ENCODE results near the gene P4HA1.
"Not testable (repeated sequence)": the region's sequence is repeated elsewhere in the genome, so short reads cannot be mapped to it uniquely, and the experiment has no call there.

The P4HA1 gene

DNA sequence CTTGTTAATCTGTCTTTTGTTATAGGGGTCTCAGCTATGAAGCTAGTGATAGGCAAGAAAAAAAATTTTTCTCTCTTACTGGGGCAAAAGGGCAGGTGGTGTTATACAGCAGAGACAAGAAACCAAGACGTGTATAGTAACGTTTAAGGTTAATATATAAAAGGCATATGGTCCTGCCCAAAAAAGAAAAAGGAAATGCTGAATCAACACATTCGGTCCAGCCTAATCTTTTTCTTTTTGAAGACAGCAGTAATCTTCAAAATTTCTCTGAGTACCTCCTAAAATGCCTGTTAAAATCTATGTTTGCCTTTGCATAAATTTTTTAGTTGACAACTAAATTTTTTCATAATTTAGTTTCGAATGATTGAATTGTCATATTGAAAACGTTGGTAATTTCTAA lies 54.5 kb downstream of the P4HA1 start:
- DNase-seq, result no peak

- no peak for DNase-seq
These were observed 57.0 kb downstream of the P4HA1 start for GRCh38 chr10:73039635-73040034.

- DNase-seq, result not testable (repeated sequence)
These were observed 60.4 kb downstream of the P4HA1 start for GRCh38 chr10:73036285-73036684.

GRCh38 chr10:73032536-73032935 lies 64.1 kb downstream of the P4HA1 start:
- DNase-seq, result no peak

- not testable (repeated sequence) for DNase-seq
These were observed 70.0 kb downstream of the P4HA1 start for GRCh38 chr10:73026623-73027022.

DNA sequence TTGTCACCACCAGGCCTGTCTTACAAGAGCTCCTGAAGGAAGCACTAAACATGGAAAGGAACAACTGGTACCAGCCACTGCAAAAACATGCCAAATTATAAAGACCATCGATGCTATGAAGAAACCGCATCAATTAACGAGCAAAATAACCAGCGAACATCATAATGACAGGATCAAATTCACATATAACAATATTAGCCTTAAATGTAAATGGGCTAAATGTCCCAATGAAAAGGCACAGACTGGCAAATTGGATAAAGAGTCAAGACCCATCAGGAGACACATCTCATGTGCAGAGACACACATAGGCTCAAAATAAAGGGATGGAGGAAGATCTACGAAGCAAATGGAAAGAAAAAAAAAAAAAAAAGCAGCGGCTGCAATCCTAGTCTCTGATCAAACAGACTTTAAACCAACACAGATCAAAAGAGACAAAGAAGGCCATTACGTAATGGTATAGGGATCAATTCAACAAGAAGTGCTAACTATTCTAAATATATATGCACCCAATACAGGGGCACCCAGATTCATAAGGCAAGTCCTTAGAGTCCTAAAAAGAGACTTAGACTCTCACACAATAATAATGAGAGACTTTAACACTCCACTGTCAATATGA lies 73.1 kb downstream of the P4HA1 start:
- DNase-seq, result not testable (repeated sequence)

GRCh38 chr10:73022961-73023360 lies 73.7 kb downstream of the P4HA1 start:
- not testable (repeated sequence) for DNase-seq

- not testable (repeated sequence) for DNase-seq
These were observed 75.0 kb downstream of the P4HA1 start for GRCh38 chr10:73021538-73022164.

DNA sequence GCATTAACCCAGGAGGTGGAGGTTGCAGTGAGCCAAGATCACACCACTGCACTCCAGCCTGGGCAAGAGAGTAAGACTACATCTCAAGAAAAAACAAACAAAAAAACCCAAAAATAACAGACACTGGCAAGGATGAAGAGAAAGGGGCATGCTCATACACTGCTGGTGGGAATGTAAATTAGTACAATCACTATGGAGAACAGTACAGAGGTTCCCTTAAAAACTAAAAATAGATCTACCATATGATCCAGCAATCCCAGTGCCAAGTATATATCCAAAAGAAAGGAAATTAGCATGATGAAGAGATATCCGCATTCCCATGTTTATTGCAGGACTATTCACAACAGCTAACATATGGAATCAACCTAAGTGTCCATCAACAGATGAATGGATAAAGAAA lies 75.6 kb downstream of the P4HA1 start:
- DNase-seq, result no peak

DNA sequence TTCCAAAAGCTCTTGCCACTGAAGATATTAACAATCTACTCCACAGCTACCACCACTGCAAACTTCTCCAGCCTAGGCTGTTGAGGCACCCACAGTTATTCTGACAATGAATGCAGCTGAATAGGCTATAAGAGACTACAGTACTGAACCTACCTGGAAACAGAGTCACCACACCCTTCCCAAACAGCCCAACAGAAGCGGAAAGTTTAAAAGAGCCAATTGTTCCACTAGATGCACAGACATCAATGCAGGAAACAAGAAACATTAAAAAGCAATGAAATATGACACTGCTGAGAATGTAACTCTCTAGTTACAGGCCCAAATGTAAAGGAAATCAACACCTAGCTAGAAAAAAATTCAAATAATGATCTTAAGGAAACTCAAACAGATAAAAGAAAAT lies 77.6 kb downstream of the P4HA1 start:
- DNase-seq, result no peak

- DNase-seq, result no peak
These were observed 78.0 kb downstream of the P4HA1 start for GRCh38 chr10:73018632-73019031.

DNA sequence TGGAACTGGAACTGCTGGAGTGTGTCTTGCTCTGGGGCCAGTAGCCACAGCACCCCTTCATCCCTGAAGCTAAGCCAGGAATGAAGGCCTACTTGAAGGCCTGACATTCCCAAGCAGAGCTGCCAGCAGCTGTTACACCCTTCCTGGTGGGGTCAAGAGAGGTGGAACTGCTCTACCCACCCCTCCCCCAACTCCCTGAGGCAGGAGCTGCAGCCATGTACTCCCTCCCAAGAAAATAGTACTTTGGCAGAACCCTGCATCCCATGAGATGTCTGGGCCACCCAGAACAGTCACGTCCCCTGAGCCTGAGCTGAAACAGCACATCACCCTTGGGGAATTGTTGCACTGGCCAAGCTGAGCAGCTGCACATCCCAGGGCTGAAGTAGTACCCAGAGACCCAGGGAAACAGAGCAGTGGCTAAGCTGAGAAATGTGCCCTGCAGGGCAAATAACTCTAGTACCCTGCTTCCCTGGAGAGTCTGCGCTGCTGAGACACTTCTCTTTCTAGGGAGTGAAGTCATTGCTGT lies 78.6 kb downstream of the P4HA1 start:
- DNase-seq, result no peak

DNA sequence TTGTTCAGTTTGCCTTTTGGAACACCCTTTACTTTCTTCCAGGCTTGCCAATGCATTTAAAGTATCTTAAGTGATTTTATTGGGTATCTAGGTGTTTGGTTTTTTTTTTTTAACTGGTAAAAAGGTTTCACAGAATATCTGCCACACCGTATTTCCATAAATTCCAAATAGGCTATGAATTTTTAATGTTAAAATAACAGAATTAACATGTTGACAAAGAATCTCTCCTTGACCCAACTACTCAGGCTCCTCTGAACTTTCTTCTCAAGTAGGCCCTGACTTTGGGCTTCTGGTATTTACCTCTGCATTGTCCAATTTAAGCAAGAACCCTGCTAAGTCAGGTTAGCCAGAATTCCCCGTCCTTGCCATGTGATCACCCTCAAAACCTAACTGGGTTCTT lies 80.9 kb downstream of the P4HA1 start:
- DNase-seq, result no peak

- no peak for DNase-seq
These were observed 92.8 kb downstream of the P4HA1 start for GRCh38 chr10:73003822-73004221.

DNA sequence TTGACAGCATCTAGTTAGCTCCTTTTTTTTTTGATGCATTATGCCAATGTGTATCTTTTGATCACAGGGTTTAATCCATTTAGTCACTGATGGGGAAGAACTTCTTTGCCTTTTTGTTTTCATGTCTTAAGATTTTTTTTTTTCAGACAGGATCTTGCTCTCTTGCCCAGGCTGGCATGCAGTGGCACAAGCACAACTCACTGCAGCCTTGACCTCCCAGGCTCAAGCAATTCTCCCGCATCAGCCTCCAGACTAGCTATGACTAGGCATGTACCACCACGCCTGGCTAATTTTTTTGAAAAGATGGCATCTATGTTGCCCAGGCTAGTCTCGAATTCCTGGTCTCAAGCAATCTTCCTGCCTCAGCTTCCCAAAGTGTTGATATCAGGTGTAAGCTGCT lies 95.7 kb downstream of the P4HA1 start:
- no peak for DNase-seq

- DNase-seq, result no peak
These were observed 99.6 kb downstream of the P4HA1 start for GRCh38 chr10:72997099-72997498.

DNA sequence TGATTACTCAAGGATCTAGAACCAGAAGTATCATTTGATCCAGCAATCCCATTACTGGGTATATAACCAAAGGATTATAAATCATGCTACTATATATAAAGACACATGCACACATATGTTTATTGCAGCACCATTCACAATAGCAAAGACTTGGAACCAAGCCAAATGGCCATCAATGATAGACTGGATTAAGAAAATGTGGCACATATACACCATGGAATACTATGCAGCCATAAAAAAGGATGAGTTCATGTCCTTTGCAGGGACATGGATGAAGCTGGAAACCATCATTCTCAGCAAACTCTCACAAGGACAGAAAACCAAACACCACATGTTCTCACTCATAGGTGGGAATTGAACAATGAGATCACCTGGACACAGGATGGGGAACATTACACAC lies 101.2 kb downstream of the P4HA1 start:
- not testable (repeated sequence) for DNase-seq

- not testable (repeated sequence) for DNase-seq
These were observed 106.9 kb downstream of the P4HA1 start for GRCh38 chr10:72989771-72990170.

DNA sequence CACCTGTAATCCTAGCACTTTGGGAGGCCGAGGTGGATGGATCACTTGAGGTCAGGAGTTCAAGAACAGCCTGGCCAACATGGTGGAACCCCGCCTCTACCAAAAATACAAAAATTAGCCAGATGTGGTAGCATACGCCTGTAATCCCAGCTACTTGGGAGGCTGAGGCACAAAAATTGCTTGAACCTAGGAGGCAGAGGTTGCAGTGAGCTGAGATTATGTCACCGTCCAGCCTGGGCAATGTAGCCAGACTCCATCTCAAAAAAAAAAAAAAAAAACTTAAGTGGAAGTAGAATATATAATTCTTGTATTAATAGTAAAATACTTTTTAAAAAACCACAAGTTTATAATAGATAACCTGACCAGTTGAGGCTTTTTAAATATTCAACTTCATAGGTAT lies 112.0 kb downstream of the P4HA1 start:
- not testable (repeated sequence) for DNase-seq

DNA sequence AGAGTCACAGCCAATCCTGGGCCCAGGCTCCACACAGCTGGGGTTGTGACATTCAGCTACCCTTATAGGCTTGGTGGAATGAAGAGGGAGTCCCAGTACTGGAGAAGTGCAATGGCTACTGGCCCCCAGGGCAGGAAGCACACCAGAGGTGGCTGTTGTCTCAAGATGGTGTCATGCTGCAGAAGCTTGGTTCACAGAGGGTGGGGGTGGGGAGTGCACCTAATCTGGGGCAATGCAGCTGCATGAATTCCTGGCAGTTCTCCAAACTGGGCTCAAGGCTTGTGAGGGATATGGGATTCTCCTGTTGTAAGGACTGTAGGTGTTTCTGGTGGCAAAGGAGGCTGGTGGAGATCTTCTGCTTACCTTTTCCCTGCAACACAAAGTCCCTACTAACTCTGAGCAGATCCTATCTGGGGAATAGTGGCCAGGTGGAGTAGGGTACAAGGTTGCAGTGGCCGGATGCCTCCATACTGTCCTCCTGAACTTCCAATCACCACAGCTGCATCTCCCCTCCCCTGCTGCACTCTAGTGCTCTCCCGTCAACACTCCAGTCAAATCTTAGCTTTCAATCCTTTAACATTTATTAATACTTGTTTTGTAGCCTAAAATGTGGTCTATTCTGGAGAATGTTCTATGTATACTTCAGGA lies 114.7 kb downstream of the P4HA1 start:
- DNase-seq, result no peak

DNA sequence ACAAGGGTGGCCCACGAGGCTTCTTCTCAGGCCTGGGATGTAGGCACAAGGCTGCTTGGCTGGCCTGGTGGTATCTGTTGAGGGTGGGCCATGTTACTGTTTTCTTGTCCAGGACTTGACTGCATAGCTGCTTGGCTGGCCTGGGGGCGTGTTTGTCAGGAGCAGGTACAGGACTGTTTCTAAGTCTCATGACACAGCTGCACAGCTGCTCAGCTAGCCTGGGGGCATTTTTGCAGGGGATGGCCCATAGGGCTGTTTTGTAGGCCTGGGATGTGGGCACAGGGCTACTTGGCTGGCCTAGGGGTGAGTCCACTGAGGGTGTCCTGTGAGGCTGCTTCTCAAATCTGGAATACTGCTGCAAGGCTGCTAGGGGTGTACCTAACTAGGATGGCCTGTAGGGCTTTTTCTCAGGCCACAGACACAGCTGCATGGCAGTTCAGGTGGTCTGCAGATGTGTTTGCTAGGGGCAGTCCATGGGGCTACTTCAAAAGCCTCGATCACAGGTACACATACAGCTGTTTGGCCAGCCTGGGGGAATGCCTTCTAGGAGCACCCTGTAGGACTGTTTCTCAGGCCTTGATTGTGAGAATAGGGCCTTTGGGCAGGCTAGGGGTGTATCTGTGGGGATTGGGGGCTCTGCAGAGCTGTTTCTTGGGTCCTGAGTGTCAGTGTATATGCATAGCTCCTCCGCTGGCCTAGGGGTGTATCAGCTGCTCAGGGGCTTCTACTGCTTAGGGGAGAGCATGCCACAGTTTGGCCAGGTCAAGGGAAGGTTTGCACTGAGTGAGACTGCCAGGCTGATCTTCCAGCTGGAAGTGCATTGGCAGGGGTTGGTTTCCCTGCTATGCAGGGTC lies 115.4 kb downstream of the P4HA1 start:
- DNase-seq, result no peak

GRCh38 chr10:72980348-72980747 lies 116.3 kb downstream of the P4HA1 start:
- DNase-seq, result no peak

DNA sequence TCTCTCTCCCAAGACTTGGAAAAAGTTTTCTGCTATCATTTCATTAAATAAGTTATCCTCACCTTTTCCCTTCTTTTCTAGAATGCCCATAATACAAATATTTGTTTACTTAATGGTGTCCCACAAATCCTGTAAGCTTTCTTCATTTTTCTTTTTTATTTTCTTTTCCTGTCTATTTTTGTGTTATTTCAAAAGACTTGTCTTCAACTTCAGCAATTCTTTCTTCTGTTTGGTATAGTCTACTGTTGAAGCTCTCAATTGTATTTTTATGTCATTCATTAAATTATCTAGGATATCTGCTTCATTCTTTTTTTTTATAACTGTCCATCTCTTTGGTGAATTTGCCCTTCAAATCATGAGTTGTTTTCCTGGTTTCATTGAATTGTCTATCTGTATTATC lies 117.0 kb downstream of the P4HA1 start:
- DNase-seq, result no peak
